Measurements from ENCODE around the gene PBRM1. TPM values are rescaled to one million over a fixed set of nuclear protein-coding genes. Genes with fewer than 3 reads are reported as not detected.

The PBRM1 gene
- total and polyA plus RNA-seq, 2 donors (not counting 3 experiments of a cell fraction or from before 2014, with no cell fraction given): 26.7 to 87.1 TPM

DNA sequence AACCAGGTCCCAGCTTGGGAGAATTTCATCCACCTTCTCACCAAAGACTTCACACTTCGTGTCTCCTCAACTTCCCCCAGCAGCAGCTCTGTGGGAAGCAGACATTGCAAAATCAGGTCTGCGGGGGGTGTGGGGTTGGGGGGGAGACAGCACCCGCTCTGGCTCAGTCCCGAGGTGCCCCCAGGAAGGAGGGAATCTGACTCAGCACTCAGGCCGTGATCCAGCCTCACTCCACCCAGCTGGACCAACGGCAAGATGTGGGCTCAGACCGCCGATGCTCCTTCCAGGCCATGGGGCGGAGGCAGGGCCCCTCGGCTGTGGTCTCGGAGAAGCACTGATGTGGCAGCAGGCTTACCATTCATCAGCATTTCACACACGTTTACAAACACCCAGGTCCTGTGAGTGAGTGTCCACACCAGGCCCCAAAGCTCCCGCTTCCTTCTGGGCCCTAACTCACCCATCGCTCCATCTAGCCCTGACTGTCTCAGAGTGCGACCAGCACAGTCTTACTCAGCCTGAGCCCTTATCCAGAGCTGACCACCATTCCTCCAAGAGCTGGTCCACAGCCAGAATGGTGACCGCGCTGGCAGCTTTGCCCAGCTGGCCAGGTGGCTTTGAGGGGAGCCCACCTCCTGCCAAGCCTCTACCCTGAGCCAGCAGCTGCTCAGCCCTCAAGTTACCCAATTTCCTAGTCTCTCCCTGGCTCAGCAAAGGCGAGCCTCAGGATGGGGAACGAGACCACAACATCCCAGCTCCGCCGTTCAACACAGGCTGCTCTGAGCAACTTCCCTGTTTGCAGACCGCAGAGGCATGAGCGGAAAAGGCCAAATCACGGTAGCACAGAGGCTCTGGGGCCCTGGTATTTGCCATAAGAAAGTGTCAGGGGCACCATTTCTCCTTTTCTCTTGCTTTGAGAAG lies 187.3 kb downstream of the PBRM1 start:
- peaks cover 39% of the 10 kb centered on the region for H3K4me1 ChIP-seq (ENCODE audit: control insufficient read depth, extremely low read depth, insufficient read depth, low read length)
- ChIA-PET CTCF (interaction anchor here (0.9 to 2.4 kb wide), 3 partner anchors 13 to 34 kb away, joined by 3 to 8 read pairs (median 4); no protein-coding TSS in a partner anchor), POLR2A (interaction anchor here (0.5 to 1.2 kb wide), 2 partner anchors 13 to 84 kb away, joined by 3 to 16 read pairs; no protein-coding TSS in a partner anchor)
- dilution Hi-C loops (cut with MboI; ENCODE audit: extremely low pct_ligation_motif_present, low sequenced_read_pairs): no loop called here
- H2AFZ ChIP-seq (ENCODE audit: low read depth, low read length): no peak overlapping the region
- intact Hi-C loops (cut with micrococcal nuclease): loop anchor here (5.0 kb wide), 1 partner anchor 41 kb away; the partner anchor contains the start of gene NISCH
- H4K20me1 ChIP-seq (replicated peaks; ENCODE audit: control insufficient read depth, extremely low read depth, insufficient read depth, low read length): no peaks in the 10 kb centered on the region
- no peaks in the 10 kb centered on the region for H3K9me3 ChIP-seq (replicated peaks; ENCODE audit: control insufficient read depth, insufficient read depth, low read length)
- peaks cover 62% of the 10 kb centered on the region for H3K79me2 ChIP-seq (ENCODE audit: control insufficient read depth, insufficient read depth, low read length)
- peaks cover 4 to 17% of the 10 kb centered on the region in 2 experiments for H3K36me3 ChIP-seq (ENCODE audit: control insufficient read depth in 2 of 2, extremely low read depth in 1 of 2, insufficient read depth in 2 of 2, low read length in 2 of 2)
- H3K27ac ChIP-seq (ENCODE audit: insufficient read depth, low read depth, low read length): no peak overlapping the region
- FAIRE-seq (peak; percentile 12), DNase-seq (ENCODE audit: low read depth, low spot score) (no peak)
- TF ChIP-seq, protein P1, sequence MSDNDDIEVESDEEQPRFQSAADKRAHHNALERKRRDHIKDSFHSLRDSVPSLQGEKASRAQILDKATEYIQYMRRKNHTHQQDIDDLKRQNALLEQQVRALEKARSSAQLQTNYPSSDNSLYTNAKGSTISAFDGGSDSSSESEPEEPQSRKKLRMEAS (IDR thresholded peaks at IDR 0.05; ENCODE audit: insufficient read depth, insufficient read length): no peak
- TF ChIP-seq POLR2AphosphoS5 (IDR thresholded peaks at IDR 0.05; ENCODE audit: insufficient read depth, low read depth, low read length) (no peak), EZH2 (IDR thresholded peaks at IDR 0.05; ENCODE audit: borderline replicate concordance, low read depth, low read length, severe bottlenecking) (no peak), GATA2 (IDR thresholded peaks at IDR 0.05; ENCODE audit: insufficient read depth, insufficient read length, low read depth, low read length) (no peak), POLR2A (IDR thresholded peaks at IDR 0.05; ENCODE audit: low read depth, low read length) (no peak), FOS (IDR thresholded peaks at IDR 0.05; ENCODE audit: borderline replicate concordance, insufficient read depth, low read length) (no peak)
- TF ChIP-seq, protein P2, sequence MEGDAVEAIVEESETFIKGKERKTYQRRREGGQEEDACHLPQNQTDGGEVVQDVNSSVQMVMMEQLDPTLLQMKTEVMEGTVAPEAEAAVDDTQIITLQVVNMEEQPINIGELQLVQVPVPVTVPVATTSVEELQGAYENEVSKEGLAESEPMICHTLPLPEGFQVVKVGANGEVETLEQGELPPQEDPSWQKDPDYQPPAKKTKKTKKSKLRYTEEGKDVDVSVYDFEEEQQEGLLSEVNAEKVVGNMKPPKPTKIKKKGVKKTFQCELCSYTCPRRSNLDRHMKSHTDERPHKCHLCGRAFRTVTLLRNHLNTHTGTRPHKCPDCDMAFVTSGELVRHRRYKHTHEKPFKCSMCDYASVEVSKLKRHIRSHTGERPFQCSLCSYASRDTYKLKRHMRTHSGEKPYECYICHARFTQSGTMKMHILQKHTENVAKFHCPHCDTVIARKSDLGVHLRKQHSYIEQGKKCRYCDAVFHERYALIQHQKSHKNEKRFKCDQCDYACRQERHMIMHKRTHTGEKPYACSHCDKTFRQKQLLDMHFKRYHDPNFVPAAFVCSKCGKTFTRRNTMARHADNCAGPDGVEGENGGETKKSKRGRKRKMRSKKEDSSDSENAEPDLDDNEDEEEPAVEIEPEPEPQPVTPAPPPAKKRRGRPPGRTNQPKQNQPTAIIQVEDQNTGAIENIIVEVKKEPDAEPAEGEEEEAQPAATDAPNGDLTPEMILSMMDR (IDR thresholded peaks at IDR 0.05; ENCODE audit: extremely low read depth in 1 of 2, insufficient read depth in 1 of 2, low read depth in 1 of 2, low read length in 2 of 2): no peak
- H3K4me2 ChIP-seq (ENCODE audit: insufficient read depth, low read length): no peak overlapping the region
- BruUV-seq (replicated peaks): no TSS peak
- no peak overlapping the region for H3K9ac ChIP-seq (replicated peaks; ENCODE audit: extremely low read depth, insufficient read depth, low read length)
- H3K27me3 ChIP-seq (ENCODE audit: control insufficient read depth in 2 of 2, insufficient read depth in 2 of 2, low read length in 2 of 2): no peaks in the 10 kb centered on the region
- no peak overlapping the region for H3K4me3 ChIP-seq (replicated peaks in 1 of 3; ENCODE audit: insufficient read depth in 1 of 3, low read depth in 1 of 3, low read length in 3 of 3)
- H3K9me1 ChIP-seq (replicated peaks; ENCODE audit: control insufficient read depth, extremely low read depth, insufficient read depth, low read length): no peaks in the 10 kb centered on the region
